Right kidney (tissue), 1 donor: ENCODE results near the gene TGFBR1.

Source experiments
- DNase-seq: peaks from one replicate; pipeline ENCODE4 v3.0.0-alpha.2; 2016

Gene TGFBR1

DNA sequence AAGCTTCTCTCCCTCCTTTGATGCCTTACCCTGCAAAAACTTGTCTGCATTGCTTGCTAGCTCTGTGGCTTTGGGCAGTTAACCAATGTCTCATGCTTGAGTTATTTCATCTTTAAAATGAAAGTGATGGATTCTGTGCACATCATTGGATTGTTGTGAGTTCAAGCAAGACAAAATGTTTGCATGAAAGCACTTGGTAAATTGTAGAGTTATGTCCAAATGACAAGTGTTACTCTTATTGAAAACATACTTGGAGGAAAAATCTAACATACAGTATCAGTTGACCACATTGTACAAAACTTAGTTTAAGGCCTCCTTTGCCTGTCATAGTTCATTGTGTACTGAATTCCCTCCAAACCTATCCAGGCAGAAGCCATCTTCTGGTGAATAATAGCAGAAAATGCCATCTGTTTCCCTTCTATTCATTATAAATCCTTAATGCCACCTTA is 30.0 kb downstream of the TGFBR1 start:
- DNase-seq = no peak

DNA sequence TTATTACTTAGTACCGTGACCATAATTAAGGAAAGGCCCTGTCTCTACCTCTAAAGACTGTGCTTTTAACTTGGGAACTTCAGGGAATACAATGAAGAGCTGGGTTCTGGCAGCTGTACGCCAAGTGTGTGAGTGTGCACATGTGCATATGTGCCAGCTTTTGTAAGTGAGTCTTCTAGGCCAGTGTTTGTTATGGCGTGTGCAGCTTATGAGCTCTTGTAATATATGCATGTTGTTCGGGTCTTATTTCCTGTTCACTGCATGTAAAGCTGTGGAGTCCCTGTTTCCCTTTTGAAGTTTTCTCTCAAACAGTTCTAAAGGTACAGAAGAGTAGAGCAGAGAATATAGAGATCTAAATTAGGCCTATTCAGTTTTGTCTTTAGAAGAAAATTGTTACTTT is 30.5 kb downstream of the TGFBR1 start:
- no peak for DNase-seq

DNA sequence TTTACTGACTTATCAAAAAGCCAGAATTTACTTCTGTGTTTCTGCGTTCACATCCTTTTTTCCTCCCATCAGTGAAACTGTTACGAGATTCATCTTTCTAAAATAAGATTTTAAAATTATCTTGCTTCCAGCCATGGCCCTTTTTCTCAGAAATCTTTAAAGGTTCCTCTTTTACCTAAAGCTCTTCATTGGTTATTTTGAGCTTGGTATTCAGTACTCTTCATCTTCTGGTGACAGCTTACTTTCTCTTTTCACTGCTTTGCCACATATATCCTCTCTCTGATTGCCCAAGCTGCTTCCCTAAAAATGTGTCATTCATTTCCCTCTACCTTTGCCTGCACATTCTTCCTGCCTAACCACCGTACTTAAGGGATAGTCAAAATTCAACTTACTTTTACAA is 32.3 kb downstream of the TGFBR1 start:
- DNase-seq = no peak

- no peak for DNase-seq
These were observed 33.0 kb downstream of the TGFBR1 start for GRCh38 chr9:99137891-99138290.

- no peak for DNase-seq
These were observed 33.7 kb downstream of the TGFBR1 start for GRCh38 chr9:99138424-99139284.

- DNase-seq = no peak
These were observed 35.0 kb downstream of the TGFBR1 start for GRCh38 chr9:99139868-99140267.

DNA sequence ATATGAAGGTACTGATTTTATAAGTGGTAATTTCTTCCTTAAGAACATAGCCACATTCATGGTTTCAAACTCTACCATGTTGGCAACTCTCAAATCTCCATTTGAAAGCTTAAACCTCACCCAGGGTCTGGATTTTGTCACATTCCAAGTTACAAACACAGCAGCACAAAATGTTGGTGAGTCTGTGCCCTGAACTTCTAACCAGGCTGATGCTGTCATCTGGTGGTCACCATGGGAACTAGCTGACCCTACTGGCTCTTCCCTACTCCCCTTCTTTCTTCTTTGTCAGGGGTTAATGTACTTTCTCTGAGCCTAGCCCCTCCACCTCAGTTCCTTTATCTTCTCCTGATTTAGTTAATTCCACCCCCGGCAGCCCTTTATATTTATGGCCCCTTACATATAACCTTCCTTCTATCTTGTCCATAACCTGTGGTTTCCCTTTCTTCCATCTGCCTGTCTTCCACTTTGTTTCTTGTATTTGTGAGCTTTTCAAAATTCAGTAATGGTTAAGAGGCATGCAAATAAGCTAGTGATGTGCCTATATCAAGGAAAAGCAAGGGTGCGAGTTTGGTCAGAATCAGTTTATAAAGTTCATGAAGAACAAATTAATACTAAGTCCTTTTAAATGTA is 35.9 kb downstream of the TGFBR1 start:
- no peak for DNase-seq

GRCh38 chr9:99141849-99142248 is 36.9 kb downstream of the TGFBR1 start:
- DNase-seq = no peak

DNA sequence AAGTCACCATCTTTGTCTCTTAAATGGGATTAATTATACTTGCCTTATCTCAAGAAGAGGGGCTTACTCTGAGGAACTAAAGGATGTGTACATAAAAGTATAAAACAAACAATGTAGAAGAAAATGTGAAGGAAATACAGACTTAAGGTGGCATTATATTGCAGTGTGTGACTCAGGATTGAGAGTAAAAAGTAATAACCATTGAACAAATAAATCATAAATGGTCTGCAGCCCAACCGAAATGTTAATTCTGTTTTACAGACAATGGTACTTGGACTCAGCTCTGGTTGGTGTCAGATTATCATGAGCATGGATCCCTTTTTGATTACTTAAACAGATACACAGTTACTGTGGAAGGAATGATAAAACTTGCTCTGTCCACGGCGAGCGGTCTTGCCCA is 37.4 kb downstream of the TGFBR1 start:
- no peak for DNase-seq

DNA sequence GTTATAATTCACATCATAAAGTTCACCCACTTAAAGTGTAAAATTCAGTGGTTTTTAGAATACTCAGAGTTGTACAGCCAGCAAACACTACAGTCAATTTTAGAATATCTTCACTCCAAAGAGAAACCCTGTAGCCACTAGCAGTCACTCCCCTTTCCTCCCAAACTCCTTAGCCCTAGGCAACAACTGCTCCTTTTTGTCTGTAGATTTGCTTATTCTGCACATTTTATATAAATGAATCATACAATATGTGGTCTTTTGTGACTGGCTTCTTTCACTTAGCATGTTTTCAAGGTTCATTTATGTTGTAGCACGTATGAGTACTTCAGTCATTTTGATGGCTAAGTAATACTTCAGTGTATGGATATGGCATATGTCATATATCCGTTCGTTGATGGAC is 38.7 kb downstream of the TGFBR1 start:
- DNase-seq = no peak

DNA sequence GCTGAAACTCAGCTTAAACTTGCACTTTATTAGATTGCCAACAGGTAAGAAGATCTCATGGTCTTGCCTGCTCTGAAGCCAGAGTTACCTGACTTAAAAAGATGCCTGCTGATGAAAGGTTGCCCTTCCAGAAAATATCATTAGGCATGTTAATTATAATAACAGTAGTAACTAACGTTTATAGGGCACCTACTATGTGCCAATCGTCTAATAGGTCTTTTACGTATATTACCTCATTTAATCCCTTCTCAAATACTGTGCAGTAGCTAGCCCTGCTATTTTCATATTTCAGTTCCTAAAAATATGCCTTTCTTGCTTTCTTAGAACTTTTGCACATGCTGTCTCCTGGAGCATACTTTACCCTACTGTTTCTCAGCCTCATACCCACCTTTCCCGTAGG is 40.1 kb downstream of the TGFBR1 start:
- DNase-seq = no peak

- DNase-seq = no peak
These were observed 41.7 kb downstream of the TGFBR1 start for GRCh38 chr9:99146574-99146973.

- DNase-seq = no peak
These were observed 42.3 kb downstream of the TGFBR1 start for GRCh38 chr9:99147177-99147576.

GRCh38 chr9:99150451-99151171 is 45.7 kb downstream of the TGFBR1 start:
- DNase-seq = no peak

DNA sequence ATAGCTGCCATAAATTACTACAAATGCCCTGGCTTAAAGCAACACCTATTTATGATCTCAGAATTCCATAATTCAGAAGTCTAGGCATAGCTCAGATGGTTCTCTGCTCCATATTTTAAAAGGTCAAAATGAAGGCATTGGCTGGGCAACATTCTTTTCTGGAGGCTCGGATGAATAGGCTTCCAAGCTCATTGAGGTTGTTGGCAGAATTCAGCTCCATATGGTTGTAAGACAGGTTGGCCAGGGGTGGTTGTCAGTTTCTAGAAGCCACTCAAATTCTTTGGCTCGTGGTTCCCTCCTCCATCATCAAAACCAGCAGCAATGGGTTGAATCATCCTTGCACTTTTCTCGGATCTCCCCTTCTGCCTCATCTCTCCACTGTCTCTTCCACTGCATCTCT is 49.4 kb downstream of the TGFBR1 start:
- DNase-seq = no peak

GRCh38 chr9:99155736-99156135 is 50.8 kb downstream of the TGFBR1 start:
- DNase-seq = no peak

DNA sequence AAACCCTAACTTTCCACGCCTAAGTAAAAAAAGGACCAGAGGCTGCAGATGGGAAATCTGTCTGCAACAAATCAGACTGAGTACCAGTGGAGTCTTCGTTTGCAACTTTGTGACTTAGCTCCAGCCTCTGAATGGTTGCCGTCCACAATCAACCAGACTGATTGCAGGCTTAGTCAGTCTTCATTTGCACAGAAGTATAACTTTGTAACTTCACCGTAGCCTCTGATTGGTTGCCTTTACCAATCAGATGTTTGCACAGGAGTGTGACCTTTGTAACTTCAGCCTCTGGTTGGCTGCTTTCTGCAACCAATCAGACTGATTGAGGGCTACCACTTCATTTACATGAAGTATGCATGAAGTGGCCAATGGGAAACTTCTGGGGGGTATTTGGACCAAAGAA is 53.7 kb downstream of the TGFBR1 start:
- no peak for DNase-seq

DNA sequence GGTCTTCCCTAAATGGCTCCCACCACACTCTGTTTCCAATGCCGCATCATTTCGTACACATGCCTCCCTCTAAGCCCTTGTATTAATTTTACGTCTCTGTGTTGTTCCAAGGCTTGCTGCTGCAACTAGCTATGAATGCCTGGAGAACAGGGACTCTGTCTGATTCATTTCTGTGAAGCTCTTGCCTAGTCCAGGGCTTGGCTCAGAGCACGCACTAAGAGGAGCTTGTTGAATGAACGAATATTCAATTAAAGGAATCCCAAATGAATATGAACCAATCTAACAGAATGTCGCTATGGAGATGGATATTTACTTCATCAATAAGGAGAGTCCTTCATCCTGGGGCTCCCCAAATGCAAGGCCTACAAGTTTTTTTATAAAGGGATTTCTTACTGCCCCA is 55.3 kb downstream of the TGFBR1 start:
- no peak for DNase-seq

DNA sequence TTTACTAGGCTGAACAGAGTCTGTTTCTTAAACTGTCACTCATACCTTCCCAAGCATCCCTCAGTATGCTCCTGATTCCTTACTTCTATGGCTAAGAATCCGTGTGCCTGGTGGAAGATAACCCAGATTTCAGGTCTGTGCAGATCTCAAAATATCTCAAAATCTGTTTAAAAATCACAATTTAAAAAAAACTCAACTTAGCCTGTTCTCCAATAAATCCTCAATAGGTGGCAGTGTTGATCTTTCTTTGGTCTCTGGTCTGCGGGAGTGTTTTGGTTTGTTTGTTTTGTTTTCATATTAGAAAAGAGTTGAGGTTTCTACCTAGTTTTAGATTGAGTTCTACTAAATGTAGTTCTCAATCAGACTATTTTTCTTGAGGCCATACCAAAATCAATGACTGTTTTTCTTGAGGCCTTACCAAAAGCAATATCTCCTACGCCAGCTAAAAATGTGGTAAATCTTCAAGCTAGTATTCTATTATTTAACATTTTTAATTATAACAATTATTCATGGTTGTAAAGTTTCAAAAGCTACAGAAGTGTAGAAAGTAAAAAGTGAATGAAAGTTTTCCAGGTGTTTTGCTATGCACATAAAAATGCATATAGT is 57.9 kb downstream of the TGFBR1 start:
- DNase-seq = no peak

DNA sequence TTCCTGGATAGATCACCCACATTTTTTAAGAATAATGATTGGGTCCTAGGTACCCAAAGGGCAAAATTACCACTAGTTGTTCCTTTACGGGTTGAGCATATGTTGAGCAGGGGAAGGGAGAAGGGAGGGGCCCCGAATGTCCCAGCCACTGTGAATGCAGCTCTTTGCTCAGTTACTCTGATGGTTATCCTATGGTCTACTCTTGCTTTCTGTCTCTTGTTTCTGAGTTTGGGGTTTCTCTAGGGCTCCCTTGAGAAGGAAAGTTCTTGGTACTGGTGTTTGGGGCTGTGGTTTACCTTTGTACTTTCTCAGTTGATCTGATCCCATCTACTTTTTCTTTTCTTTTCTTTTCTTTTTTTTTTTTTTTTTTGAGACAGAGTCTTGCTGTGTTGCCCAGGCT is 61.2 kb downstream of the TGFBR1 start:
- DNase-seq = no peak

DNA sequence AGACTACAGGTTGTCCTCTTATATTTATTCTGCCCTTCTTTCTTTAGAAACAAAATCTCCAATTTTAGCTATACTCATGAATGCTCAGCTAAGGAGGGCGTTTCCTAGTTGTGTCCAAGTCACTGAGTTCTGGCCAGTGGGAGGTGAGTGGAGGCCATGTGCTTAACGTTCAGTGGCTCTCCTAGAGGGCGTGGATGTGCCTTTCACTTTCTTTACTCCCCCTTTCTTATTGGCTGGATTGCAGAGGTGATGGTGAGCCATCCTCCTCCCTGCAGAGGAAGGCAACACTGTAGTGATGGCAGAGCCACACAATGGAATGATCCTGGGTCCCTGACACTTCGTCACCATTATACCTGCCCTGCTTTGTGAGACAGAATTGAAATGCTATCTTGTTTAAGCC is 62.2 kb downstream of the TGFBR1 start:
- DNase-seq = no peak

DNA sequence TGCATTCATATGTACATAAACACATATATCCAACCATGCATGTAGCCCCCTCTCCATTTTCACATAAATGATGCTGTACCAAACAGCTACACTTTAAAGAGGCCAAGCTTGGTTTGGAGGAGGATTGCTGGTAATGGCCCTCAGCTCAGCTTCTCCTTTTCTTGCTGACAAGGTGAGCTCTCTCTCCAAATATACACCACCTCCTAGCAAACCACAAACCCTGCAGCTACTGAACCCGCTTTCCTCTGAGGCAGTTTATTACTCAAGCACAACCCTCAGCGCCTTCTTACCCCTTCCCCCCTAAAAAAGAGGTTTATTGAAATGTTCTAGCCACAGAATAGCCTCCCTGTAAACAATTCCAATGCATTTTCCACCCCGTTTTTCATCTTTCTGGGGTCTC is 62.8 kb downstream of the TGFBR1 start:
- no peak for DNase-seq

GRCh38 chr9:99169086-99169485 is 64.2 kb downstream of the TGFBR1 start:
- no peak for DNase-seq
